Activated T-helper 1 cell treated with anti-CD3 and anti-CD28 coated beads, Interleukin-12 subunit alpha, Interleukin-12 subunit beta, Interleukin-2, Interleukin-4 antibody, amounts not matched to agents 30 ng/mL and 10 ng/mL and 1 ng/mL, durations not matched to agents 14 hours and 24 hours and 36 hours (primary cell): ENCODE measurements around the gene LRRC37A2. TPM values are rescaled to one million over a fixed set of nuclear protein-coding genes. Genes with fewer than 3 reads are reported as not detected.

Source experiments
- total RNA-seq: library from RNA; stranded (reverse); gene quantifications from 2 replicates; pipeline ENCODE4 v1.2.3, GENCODE V29; 2022

Gene LRRC37A2
- total RNA-seq, 1 donor from 2014 or later, result 5.1 TPM

Other genes starting within 250 kb of the LRRC37A2 start
- 2.0 and 2.6 TPM in 2 replicates for gene LRRC37A, start 217.3 kb upstream of the LRRC37A2 start, total RNA-seq
- 16.3 and 18.8 TPM in 2 replicates for gene ARL17B, start 150.7 kb upstream of the LRRC37A2 start, total RNA-seq
- gene ARL17A, start 67.2 kb downstream of the LRRC37A2 start, total RNA-seq, result 21.8 and 23.6 TPM in 2 replicates
- 34.1 and 37.7 TPM in 2 replicates for gene NSF, start 78.2 kb downstream of the LRRC37A2 start, total RNA-seq